Activated naive CD8-positive, alpha-beta T cell treated with anti-CD3 and anti-CD28 coated beads, Interleukin-2, amount 10 ng/mL, durations not matched to agents 7 days and 5 days (primary cell): ENCODE results near the gene EFL1. TPM values are rescaled to one million over a fixed set of nuclear protein-coding genes. Genes with fewer than 3 reads are reported as not detected.

Experiments used
- ATAC-seq: fragments of 150-1000 bp; cut with Tn5 transposase; one replicate; pipeline ENCODE4 v1.10.0; 2021; ENCODE audit warnings: low read depth, moderate library complexity
- POLR2A ChIA-PET: fragments of 350-600 bp; sonication (Branson Sonifier 250); formaldehyde crosslinking; loops from one replicate; lab custom pipeline; 2021; ENCODE audit warnings: antibody characterized with exemption; lab: Charles Lee
- DNase-seq: peaks from one replicate; pipeline ENCODE4 v3.0.0; 2021
- H3K27ac Mint-ChIP-seq: one replicate; pipeline ENCODE4 v1.8.0; 2022; ENCODE audit warnings: mild to moderate bottlenecking, mixed read lengths
- H3K27me3 Mint-ChIP-seq: one replicate; pipeline ENCODE4 v1.8.0; 2022; ENCODE audit warnings: mild to moderate bottlenecking, moderate library complexity, mixed read lengths
- H3K36me3 Mint-ChIP-seq: one replicate; pipeline ENCODE4 v1.8.0; 2021; ENCODE audit warnings: mild to moderate bottlenecking, mixed read lengths
- H3K4me1 Mint-ChIP-seq: one replicate; pipeline ENCODE4 v1.8.0; 2021; ENCODE audit warnings: mixed read lengths
- H3K4me3 Mint-ChIP-seq: one replicate; pipeline ENCODE4 v1.8.0; 2022; ENCODE audit warnings: mild to moderate bottlenecking, moderate library complexity, mixed read lengths
- H3K9me3 Mint-ChIP-seq: one replicate; pipeline ENCODE4 v1.8.0; 2021; ENCODE audit warnings: mixed read lengths
- total RNA-seq, 2 experiments: library from RNA; stranded (reverse); gene quantifications; one replicate each; pipeline ENCODE4 v1.2.3, GENCODE V29; 2021

Gene EFL1
- total RNA-seq, 2 experiments from 2014 or later = 24.2 to 26.4 TPM

GRCh38 chr15:82110144-82110543, 152.4 kb downstream of the EFL1 start:
- ATAC-seq = no peak
- H3K27ac Mint-ChIP-seq = no peak overlapping the region

GRCh38 chr15:82108489-82109078, 153.9 kb downstream of the EFL1 start:
- Mint-ChIP-seq H3K4me1 (peaks cover 10% of the 10 kb centered on the region), H3K9me3 (no peaks in the 10 kb centered on the region), H3K27me3 (no peaks in the 10 kb centered on the region), H3K4me3 (no peak overlapping the region), H3K36me3 (no peaks in the 10 kb centered on the region), H3K27ac (peak overlapping the region; percentile 35)
- POLR2A ChIA-PET = no interaction called here
- ATAC-seq (peak; percentile 95), DNase-seq (peak; percentile 87)

More at GRCh38 chr15:82110144-82110543, 152.4 kb downstream of the EFL1 start:
- no peaks in the 10 kb centered on the region for H3K27me3 Mint-ChIP-seq
- no peaks in the 10 kb centered on the region for H3K36me3 Mint-ChIP-seq
- H3K4me3 Mint-ChIP-seq = no peak overlapping the region
- H3K4me1 Mint-ChIP-seq = peaks cover 10% of the 10 kb centered on the region
- POLR2A ChIA-PET = no interaction called here
- DNase-seq = no peak
- no peaks in the 10 kb centered on the region for H3K9me3 Mint-ChIP-seq

- Mint-ChIP-seq H3K27me3 (no peaks in the 10 kb centered on the region), H3K4me1 (peaks cover 10% of the 10 kb centered on the region), H3K27ac (no peak overlapping the region), H3K9me3 (no peaks in the 10 kb centered on the region), H3K4me3 (no peak overlapping the region), H3K36me3 (no peaks in the 10 kb centered on the region)
- ATAC-seq (no peak), DNase-seq (no peak)
- POLR2A ChIA-PET = no interaction called here
Observed at GRCh38 chr15:82106679-82107078, 155.9 kb downstream of the EFL1 start.

- DNase-seq (no peak), ATAC-seq (no peak)
- Mint-ChIP-seq H3K4me1 (peaks cover 10% of the 10 kb centered on the region), H3K4me3 (no peak overlapping the region), H3K27ac (no peak overlapping the region), H3K27me3 (no peaks in the 10 kb centered on the region), H3K36me3 (no peaks in the 10 kb centered on the region), H3K9me3 (no peaks in the 10 kb centered on the region)
- POLR2A ChIA-PET = no interaction called here
Observed at GRCh38 chr15:82105451-82106215, 156.9 kb downstream of the EFL1 start.

- Mint-ChIP-seq H3K27me3 (peaks cover 3% of the 10 kb centered on the region), H3K9me3 (no peaks in the 10 kb centered on the region), H3K4me3 (no peak overlapping the region), H3K4me1 (no peaks in the 10 kb centered on the region), H3K27ac (no peak overlapping the region), H3K36me3 (no peaks in the 10 kb centered on the region)
- POLR2A ChIA-PET = no interaction called here
- DNase-seq (no peak), ATAC-seq (no peak)
Observed at GRCh38 chr15:82103468-82103867, 159.1 kb downstream of the EFL1 start.

GRCh38 chr15:82100111-82100929, 162.2 kb downstream of the EFL1 start:
- Mint-ChIP-seq H3K4me3 (no peak overlapping the region), H3K27ac (no peak overlapping the region), H3K9me3 (no peaks in the 10 kb centered on the region), H3K4me1 (no peaks in the 10 kb centered on the region), H3K36me3 (no peaks in the 10 kb centered on the region), H3K27me3 (peaks cover 3% of the 10 kb centered on the region)
- no peak for ATAC-seq
- no peak for DNase-seq
- POLR2A ChIA-PET = no interaction called here

GRCh38 chr15:82098674-82099073, 163.9 kb downstream of the EFL1 start:
- no peaks in the 10 kb centered on the region for H3K9me3 Mint-ChIP-seq
- H3K4me3 Mint-ChIP-seq = no peak overlapping the region
- POLR2A ChIA-PET = interaction anchor here (0.5 kb wide), 1 partner anchor 177 kb away, joined by 3 read pairs; no protein-coding TSS in a partner anchor
- no peaks in the 10 kb centered on the region for H3K36me3 Mint-ChIP-seq
- H3K27ac Mint-ChIP-seq = no peak overlapping the region
- no peak for DNase-seq
- peaks cover 5% of the 10 kb centered on the region for H3K27me3 Mint-ChIP-seq
- H3K4me1 Mint-ChIP-seq = no peaks in the 10 kb centered on the region
- no peak for ATAC-seq

- Mint-ChIP-seq H3K27me3 (peaks cover 5% of the 10 kb centered on the region), H3K27ac (no peak overlapping the region), H3K4me1 (no peaks in the 10 kb centered on the region), H3K4me3 (no peak overlapping the region), H3K9me3 (no peaks in the 10 kb centered on the region), H3K36me3 (no peaks in the 10 kb centered on the region)
- DNase-seq = no peak
- POLR2A ChIA-PET = no interaction called here
- ATAC-seq = no peak
Observed at GRCh38 chr15:82095803-82096202, 166.7 kb downstream of the EFL1 start.

GRCh38 chr15:82093774-82094211, 168.7 kb downstream of the EFL1 start:
- Mint-ChIP-seq H3K36me3 (no peaks in the 10 kb centered on the region), H3K4me1 (no peaks in the 10 kb centered on the region), H3K4me3 (no peak overlapping the region), H3K9me3 (no peaks in the 10 kb centered on the region), H3K27ac (no peak overlapping the region), H3K27me3 (peaks cover 2% of the 10 kb centered on the region)
- DNase-seq (no peak), ATAC-seq (no peak)
- POLR2A ChIA-PET = no interaction called here

- no peak overlapping the region for H3K4me3 Mint-ChIP-seq
- no peaks in the 10 kb centered on the region for H3K4me1 Mint-ChIP-seq
- H3K27ac Mint-ChIP-seq = no peak overlapping the region
- no peaks in the 10 kb centered on the region for H3K36me3 Mint-ChIP-seq
- POLR2A ChIA-PET = no interaction called here
- ATAC-seq (no peak), DNase-seq (no peak)
- no peaks in the 10 kb centered on the region for H3K9me3 Mint-ChIP-seq
- H3K27me3 Mint-ChIP-seq = peaks cover 2% of the 10 kb centered on the region
Observed at GRCh38 chr15:82093325-82093724, 169.2 kb downstream of the EFL1 start.

- ATAC-seq = no peak
- H3K36me3 Mint-ChIP-seq = no peaks in the 10 kb centered on the region
- H3K9me3 Mint-ChIP-seq = no peaks in the 10 kb centered on the region
- peaks cover 3% of the 10 kb centered on the region for H3K27me3 Mint-ChIP-seq
- no peak for DNase-seq
- no peaks in the 10 kb centered on the region for H3K4me1 Mint-ChIP-seq
- POLR2A ChIA-PET = no interaction called here
- no peak overlapping the region for H3K4me3 Mint-ChIP-seq
- no peak overlapping the region for H3K27ac Mint-ChIP-seq
Observed at GRCh38 chr15:82091636-82092140, 170.8 kb downstream of the EFL1 start.

- DNase-seq = no peak
- no peak overlapping the region for H3K27ac Mint-ChIP-seq
- H3K9me3 Mint-ChIP-seq = no peaks in the 10 kb centered on the region
- peaks cover 2% of the 10 kb centered on the region for H3K27me3 Mint-ChIP-seq
- no peak overlapping the region for H3K4me3 Mint-ChIP-seq
- ATAC-seq = no peak
- POLR2A ChIA-PET = no interaction called here
- H3K4me1 Mint-ChIP-seq = no peaks in the 10 kb centered on the region
- H3K36me3 Mint-ChIP-seq = no peaks in the 10 kb centered on the region
Observed at GRCh38 chr15:82086243-82086995, 176.1 kb downstream of the EFL1 start.
